NCI-H1048 (cell line): Measurements from ENCODE around the gene RDH13.
"Not testable (repeated sequence)": the region's sequence is repeated elsewhere in the genome, so short reads cannot be mapped to it uniquely, and the experiment has no call there.

Experiments
- DNase-seq: peaks from one replicate; lab custom pipeline; 2025; lab: John Stamatoyannopoulos, UW

Gene RDH13

GRCh38 chr19:55076321-55076720, 13.4 kb upstream of the RDH13 start:
- DNase-seq, result no peak

- no peak for DNase-seq
Observed at GRCh38 chr19:55075371-55075998, 12.5 kb upstream of the RDH13 start, which contains the start of gene EPS8L1. EPS8L1 (plus strand) TSS chr19:55075869; CDS start chr19:55076445, 576 bp downstream.

GRCh38 chr19:55071913-55072312, 9.0 kb upstream of the RDH13 start:
- DNase-seq, result no peak

GRCh38 chr19:55071129-55071502, 8.2 kb upstream of the RDH13 start:
- DNase-seq, result no peak

- DNase-seq, result no peak
Observed at GRCh38 chr19:55070466-55071128, 7.6 kb upstream of the RDH13 start.

GRCh38 chr19:55069865-55070197, 6.9 kb upstream of the RDH13 start:
- no peak for DNase-seq

DNA sequence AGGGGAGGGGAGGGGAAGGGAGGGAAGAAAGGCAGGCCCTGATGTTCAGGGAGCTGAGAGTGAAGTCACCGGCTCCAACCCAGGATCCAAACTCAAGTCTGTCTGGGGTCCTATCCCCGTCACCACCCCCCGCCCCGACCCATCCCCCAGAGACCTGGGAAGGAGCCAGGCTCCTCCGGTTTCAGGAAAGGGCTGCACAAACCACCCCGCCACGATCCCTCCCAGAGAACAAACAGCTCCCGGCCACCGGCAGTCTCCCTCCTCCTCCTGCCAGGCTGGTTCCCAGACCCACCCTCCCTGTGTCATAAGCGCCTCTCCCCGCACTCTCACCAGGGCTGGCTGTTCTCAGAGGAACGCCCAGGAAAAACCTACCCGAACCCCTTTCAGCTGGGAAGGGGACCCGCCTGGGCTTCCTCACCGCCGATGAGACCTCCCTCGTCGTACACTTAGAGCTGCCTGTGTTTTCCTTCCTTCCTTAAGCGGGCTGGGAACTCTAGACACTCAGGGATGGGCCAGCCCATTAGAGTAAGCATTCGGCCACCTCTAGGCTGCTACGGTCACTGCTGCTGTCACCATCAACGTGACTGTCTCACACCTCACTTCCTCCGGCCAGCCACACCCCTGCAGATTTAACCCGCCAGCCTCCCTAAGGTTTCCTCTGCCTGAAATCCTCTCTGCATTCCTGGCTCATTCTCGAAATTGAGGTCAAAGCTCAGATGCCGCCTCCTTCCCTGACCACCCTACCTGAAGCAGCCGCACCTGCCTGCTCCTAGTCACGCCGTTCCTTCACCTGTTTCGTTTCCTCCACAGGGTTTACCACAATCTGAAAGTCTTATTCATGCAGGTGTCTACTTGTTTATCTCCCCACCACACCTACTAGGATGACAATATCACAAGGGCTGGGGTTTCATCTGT, 6.3 kb upstream of the RDH13 start:
- no peak for DNase-seq

DNA sequence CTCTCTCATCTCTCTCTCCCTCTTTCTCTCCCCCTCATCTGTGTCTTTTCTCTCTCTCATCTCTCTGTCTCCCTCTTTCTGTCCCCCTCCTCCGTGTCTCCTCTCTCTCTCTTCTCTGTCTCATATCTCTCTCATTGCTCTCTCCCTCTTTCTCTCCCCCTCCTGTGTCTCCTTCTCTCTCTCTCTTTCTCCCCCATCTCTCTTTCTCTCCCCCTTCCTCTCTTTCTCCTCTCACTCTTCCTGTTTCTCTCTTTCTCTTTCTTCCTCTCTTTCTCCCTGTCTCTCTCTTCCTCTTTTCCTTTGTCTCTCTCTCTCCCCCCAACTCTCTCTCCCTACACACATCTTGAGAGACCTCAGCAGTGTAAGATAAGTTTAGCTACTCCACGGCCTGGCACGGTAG, 4.9 kb upstream of the RDH13 start:
- DNase-seq, result no peak

- DNase-seq, result no peak
Observed at GRCh38 chr19:55066107-55066709, 3.3 kb upstream of the RDH13 start.

- DNase-seq, result not testable (repeated sequence)
Observed at GRCh38 chr19:55065516-55065915, 2.6 kb upstream of the RDH13 start.

DNA sequence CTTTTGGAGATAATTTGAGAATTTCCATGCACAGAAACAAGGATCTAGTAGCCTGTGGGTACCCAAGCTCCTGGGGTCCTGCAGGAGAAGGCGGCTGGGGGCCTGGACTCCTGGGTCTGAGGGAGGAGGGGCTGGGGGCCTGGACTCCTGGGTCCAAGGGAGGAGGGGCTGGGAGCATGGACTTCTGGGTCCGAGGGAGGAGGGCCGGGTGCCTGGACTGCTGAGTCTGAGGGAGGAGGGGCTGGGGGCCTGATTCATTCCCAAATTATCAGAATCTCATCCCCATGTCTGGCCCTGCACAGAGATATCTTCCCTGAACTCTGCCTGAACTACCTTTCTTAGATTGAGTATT, 520 bp upstream of the RDH13 start:
- DNase-seq, result no peak

DNA sequence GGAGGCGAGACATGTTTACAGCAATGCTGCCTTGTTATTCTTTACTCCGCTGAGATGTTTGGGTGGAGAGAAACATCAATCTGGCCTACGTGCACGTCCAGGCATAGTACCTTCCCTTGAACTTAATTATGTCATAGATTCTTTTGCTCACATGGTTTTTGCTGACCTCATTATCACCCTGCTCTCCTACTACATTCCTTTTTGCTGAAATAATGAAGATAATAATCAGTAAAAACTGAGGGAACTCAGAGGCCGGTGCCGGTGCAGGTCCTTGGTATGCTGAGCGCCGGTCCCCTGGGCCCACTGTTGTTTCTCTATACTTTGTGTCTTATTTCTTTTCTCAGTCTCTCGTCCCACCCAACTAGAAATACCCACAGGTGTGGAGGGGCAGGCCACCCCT, 2.7 kb downstream of the RDH13 start:
- DNase-seq, result not testable (repeated sequence)

- DNase-seq, result no peak
Observed at GRCh38 chr19:55058781-55059610, 4.0 kb downstream of the RDH13 start.

DNA sequence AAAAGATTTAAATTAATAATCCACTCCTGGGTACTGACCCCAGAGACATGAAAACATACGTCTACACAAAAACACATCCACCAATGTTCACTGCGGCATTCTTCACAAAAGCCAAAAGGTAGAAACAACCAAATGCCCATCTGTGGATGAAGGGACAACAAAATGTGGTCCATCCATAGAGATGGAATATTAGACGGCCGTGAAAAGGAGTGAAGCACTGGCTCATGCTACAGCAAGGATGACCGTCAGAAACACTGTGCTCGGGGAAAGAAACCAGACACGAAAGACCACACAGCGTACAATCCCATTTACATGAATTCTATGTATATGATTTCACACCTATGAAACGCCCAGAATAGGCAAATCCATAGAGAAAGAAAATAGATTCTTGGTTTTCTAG, 6.1 kb downstream of the RDH13 start:
- DNase-seq, result no peak

DNA sequence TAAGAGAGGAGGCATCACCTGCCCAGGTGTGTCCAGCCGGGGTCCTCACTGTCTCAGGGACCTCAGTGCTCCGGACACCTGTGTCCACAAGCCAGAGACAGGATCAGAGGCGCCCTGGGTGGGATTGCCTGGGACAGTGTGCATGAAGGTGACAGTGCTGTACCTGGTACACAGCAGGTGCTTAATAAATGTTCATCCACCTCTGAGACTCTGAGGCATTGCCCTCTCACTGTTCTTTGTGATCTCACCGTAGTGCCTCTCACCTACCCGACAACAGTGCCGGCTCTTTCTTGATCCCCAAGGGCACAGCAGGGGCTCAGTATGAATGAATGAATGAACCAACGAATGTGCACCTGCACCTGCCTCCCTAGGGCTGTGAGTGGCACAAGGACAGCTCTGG, 9.2 kb downstream of the RDH13 start:
- no peak for DNase-seq

GRCh38 chr19:55050749-55051532, 12.0 kb downstream of the RDH13 start:
- DNase-seq, result no peak

- DNase-seq, result no peak
Observed at GRCh38 chr19:55048446-55048845, 14.5 kb downstream of the RDH13 start.

DNA sequence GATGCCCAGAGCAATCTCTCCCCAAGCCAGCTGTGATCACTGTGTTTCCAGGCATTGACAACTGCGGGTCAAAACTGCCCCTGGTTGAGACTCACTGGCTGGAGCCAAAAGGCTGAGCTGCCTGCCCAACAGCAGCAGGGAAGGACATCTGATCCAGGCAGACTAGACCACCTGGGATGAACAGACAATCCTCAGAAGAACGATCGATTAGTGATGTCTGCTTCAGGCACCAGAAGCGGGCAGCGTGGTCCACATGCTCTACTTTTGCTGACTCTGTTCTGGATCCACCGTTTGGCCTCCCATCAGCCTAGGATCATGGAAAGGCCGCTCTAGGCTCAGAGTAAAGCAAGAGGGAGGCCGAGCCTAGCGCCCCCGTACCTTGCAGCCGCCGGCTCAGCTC, 15.0 kb downstream of the RDH13 start:
- DNase-seq, result no peak

GRCh38 chr19:55046975-55047622, 15.8 kb downstream of the RDH13 start:
- DNase-seq, result no peak
